ENCODE measurements around the gene TAS2R60. TPM values are rescaled to one million over a fixed set of nuclear protein-coding genes. Genes with fewer than 3 reads are reported as not detected.
"Not testable (repeated sequence)": the region's sequence is repeated elsewhere in the genome, so short reads cannot be mapped to it uniquely, and the experiment has no call there.

The TAS2R60 gene
- total and polyA plus RNA-seq, 4 donors = 0.05 to 1.0 TPM; not detected in 2

DNA sequence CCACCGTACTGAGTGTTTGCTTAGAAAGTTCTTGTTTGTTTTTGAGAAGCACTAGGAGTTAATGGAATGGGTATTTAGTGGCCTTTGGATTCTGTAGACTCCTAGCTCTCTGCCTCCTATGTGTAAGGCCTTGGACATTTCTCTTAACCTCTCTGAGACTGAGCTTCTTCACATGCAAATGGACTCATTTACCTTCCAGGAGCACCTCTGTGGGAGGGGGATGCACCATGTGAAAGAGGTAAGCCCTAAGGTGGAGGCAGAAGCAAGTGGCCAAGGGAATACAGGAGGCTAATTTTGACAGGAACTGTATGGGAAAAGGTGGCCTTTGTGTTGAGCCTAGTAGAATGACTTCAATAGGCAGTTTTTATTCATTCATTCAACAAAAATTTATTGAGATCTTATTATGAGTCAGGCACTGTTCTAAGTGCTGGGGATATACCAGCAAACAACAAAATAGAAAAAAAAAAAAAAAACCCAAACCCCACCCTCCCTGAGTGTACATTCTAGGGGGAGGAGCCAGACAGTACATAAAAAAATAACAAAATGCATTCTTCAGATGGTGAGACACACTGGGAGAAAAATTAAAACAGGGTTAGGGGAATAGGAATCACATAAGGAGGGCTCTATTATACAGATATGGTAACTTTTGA lies 25.4 kb upstream of the TAS2R60 start:
- ATAC-seq (ENCODE audit: insufficient read depth, low FRiP score) (no peak), DNase-seq (no peak)
- H3K4me1 ChIP-seq (ENCODE audit: control insufficient read depth in 5 of 5, insufficient read depth in 5 of 5, low read length in 5 of 5) = peaks cover 0 to 14% (median 0%) of the 10 kb centered on the region in 5 donors
- no peaks in the 10 kb centered on the region for H3K9me3 ChIP-seq (ENCODE audit: control insufficient read depth in 4 of 4, insufficient read depth in 3 of 4, low read length in 3 of 4)
- H3K36me3 ChIP-seq (ENCODE audit: control insufficient read depth in 4 of 4, insufficient read depth in 4 of 4, low read length in 4 of 4) = no peaks in the 10 kb centered on the region
- no peak overlapping the region for H3K4me3 ChIP-seq
- WGBS, 2 donors = 3 to 12% methylated on average over 1 of the region's 1 CpG
- no peak overlapping the region for H3K27ac ChIP-seq (ENCODE audit: low read depth in 1 of 2, low read length in 1 of 2)
- H3K9ac ChIP-seq (ENCODE audit: insufficient read depth in 1 of 2, low read length in 2 of 2) = no peak overlapping the region
- TF ChIP-seq CTCF (IDR thresholded peaks at IDR 0.05; ENCODE audit: control extremely low read depth, extremely low read depth) = no peak
- H3K27me3 ChIP-seq (ENCODE audit: control insufficient read depth in 3 of 3, insufficient read depth in 3 of 3, low read length in 2 of 3) = peaks cover 0 to 3% (median 0%) of the 10 kb centered on the region in 3 donors

- Histone ChIP-seq H3K36me3 (ENCODE audit: control insufficient read depth in 4 of 4, insufficient read depth in 4 of 4, low read length in 4 of 4) (no peaks in the 10 kb centered on the region), H3K4me1 (ENCODE audit: control insufficient read depth in 5 of 5, insufficient read depth in 5 of 5, low read length in 5 of 5) (peaks cover 0 to 12% (median 0%) of the 10 kb centered on the region in 5 donors), H3K27ac (ENCODE audit: low read depth in 1 of 2, low read length in 1 of 2) (no peak overlapping the region), H3K27me3 (ENCODE audit: control insufficient read depth in 3 of 3, insufficient read depth in 3 of 3, low read length in 2 of 3) (peaks cover 0 to 3% (median 0%) of the 10 kb centered on the region in 3 donors), H3K4me3 (no peak overlapping the region), H3K9me3 (ENCODE audit: control insufficient read depth in 4 of 4, insufficient read depth in 3 of 4, low read length in 3 of 4) (no peaks in the 10 kb centered on the region), H3K9ac (ENCODE audit: insufficient read depth in 1 of 2, low read length in 2 of 2) (no peak overlapping the region)
- ATAC-seq (ENCODE audit: insufficient read depth, low FRiP score) = no peak
- 82 to 87% methylated on average over 11 of the region's 11 CpGs for WGBS, 2 donors
- TF ChIP-seq CTCF (IDR thresholded peaks at IDR 0.05; ENCODE audit: control extremely low read depth, extremely low read depth) = no peak
- DNase-seq = no peak
Measured at GRCh38 chr7:143418681-143419458, 24.4 kb upstream of the TAS2R60 start.

GRCh38 chr7:143419880-143420279 lies 23.4 kb upstream of the TAS2R60 start:
- Histone ChIP-seq H3K27ac (ENCODE audit: low read depth in 1 of 2, low read length in 1 of 2) (no peak overlapping the region), H3K9me3 (ENCODE audit: control insufficient read depth in 4 of 4, insufficient read depth in 3 of 4, low read length in 3 of 4) (no peaks in the 10 kb centered on the region), H3K4me1 (ENCODE audit: control insufficient read depth in 5 of 5, insufficient read depth in 5 of 5, low read length in 5 of 5) (peaks cover 0 to 12% (median 0%) of the 10 kb centered on the region in 5 donors), H3K9ac (ENCODE audit: insufficient read depth in 1 of 2, low read length in 2 of 2) (no peak overlapping the region), H3K4me3 (no peak overlapping the region), H3K36me3 (ENCODE audit: control insufficient read depth in 4 of 4, insufficient read depth in 4 of 4, low read length in 4 of 4) (no peaks in the 10 kb centered on the region), H3K27me3 (ENCODE audit: control insufficient read depth in 3 of 3, insufficient read depth in 3 of 3, low read length in 2 of 3) (peaks cover 0 to 3% (median 0%) of the 10 kb centered on the region in 3 donors)
- DNase-seq = no peak
- no peak for ATAC-seq (ENCODE audit: insufficient read depth, low FRiP score)
- TF ChIP-seq CTCF (IDR thresholded peaks at IDR 0.05; ENCODE audit: control extremely low read depth, extremely low read depth) = no peak
- WGBS, 2 donors = 48 to 67% methylated on average over 4 of the region's 4 CpGs

GRCh38 chr7:143420624-143421023 lies 22.6 kb upstream of the TAS2R60 start:
- not testable (repeated sequence) for H3K27ac ChIP-seq (ENCODE audit: low read depth in 1 of 2, low read length in 1 of 2); DNase-seq; H3K4me3 ChIP-seq; H3K36me3 ChIP-seq (ENCODE audit: control insufficient read depth in 4 of 4, insufficient read depth in 4 of 4, low read length in 4 of 4); H3K9ac ChIP-seq (ENCODE audit: insufficient read depth in 1 of 2, low read length in 2 of 2); H3K9me3 ChIP-seq (ENCODE audit: control insufficient read depth in 4 of 4, insufficient read depth in 3 of 4, low read length in 3 of 4); ATAC-seq (ENCODE audit: insufficient read depth, low FRiP score); H3K4me1 ChIP-seq (ENCODE audit: control insufficient read depth in 5 of 5, insufficient read depth in 5 of 5, low read length in 5 of 5); H3K27me3 ChIP-seq (ENCODE audit: control insufficient read depth in 3 of 3, insufficient read depth in 3 of 3, low read length in 2 of 3)
- 55 to 64% methylated on average over 3 of the region's 3 CpGs for WGBS, 2 donors

Data from lung (tissue), 12 donors.